ENCODE data around the gene SPRYD3.
"Not testable (repeated sequence)": the region's sequence is repeated elsewhere in the genome, so short reads cannot be mapped to it uniquely, and the experiment has no call there.

The SPRYD3 gene

GRCh38 chr12:53120685-53121525 is 41.7 kb upstream of the SPRYD3 start:
- no peak for DNase-seq (ENCODE audit: low read depth)
- no peak for TF ChIP-seq CTCF (IDR thresholded peaks at IDR 0.05; ENCODE audit: control insufficient read depth, extremely low read depth, insufficient read depth)
- no peak overlapping the region for H3K4me3 ChIP-seq (ENCODE audit: low read depth, low read length)

- H3K4me3 ChIP-seq (ENCODE audit: low read depth, low read length) = no peak overlapping the region
- no peak for DNase-seq (ENCODE audit: low read depth)
- TF ChIP-seq CTCF (IDR thresholded peaks at IDR 0.05; ENCODE audit: control insufficient read depth, extremely low read depth, insufficient read depth) = no peak
Observed at GRCh38 chr12:53118751-53119300, 39.6 kb upstream of the SPRYD3 start.

GRCh38 chr12:53115891-53116648 is 36.9 kb upstream of the SPRYD3 start:
- TF ChIP-seq CTCF (IDR thresholded peaks at IDR 0.05; ENCODE audit: control insufficient read depth, extremely low read depth, insufficient read depth) = no peak
- no peak for DNase-seq (ENCODE audit: low read depth)
- no peak overlapping the region for H3K4me3 ChIP-seq (ENCODE audit: low read depth, low read length)

GRCh38 chr12:53115112-53115890 is 36.1 kb upstream of the SPRYD3 start:
- no peak overlapping the region for H3K4me3 ChIP-seq (ENCODE audit: low read depth, low read length)
- DNase-seq (ENCODE audit: low read depth) = no peak
- no peak for TF ChIP-seq CTCF (IDR thresholded peaks at IDR 0.05; ENCODE audit: control insufficient read depth, extremely low read depth, insufficient read depth)

- no peak for DNase-seq (ENCODE audit: low read depth)
- no peak for TF ChIP-seq CTCF (IDR thresholded peaks at IDR 0.05; ENCODE audit: control insufficient read depth, extremely low read depth, insufficient read depth)
Observed at GRCh38 chr12:53113951-53114350, 34.8 kb upstream of the SPRYD3 start.

GRCh38 chr12:53113136-53113705 is 34.0 kb upstream of the SPRYD3 start:
- no peak overlapping the region for H3K4me3 ChIP-seq (ENCODE audit: low read depth, low read length)
- TF ChIP-seq CTCF (IDR thresholded peaks at IDR 0.05; ENCODE audit: control insufficient read depth, extremely low read depth, insufficient read depth) = no peak
- DNase-seq (ENCODE audit: low read depth) = no peak

More at GRCh38 chr12:53113951-53114350, 34.8 kb upstream of the SPRYD3 start:
- H3K4me3 ChIP-seq (ENCODE audit: low read depth, low read length) = no peak overlapping the region

GRCh38 chr12:53112431-53112830 is 33.2 kb upstream of the SPRYD3 start:
- DNase-seq (ENCODE audit: low read depth); H3K4me3 ChIP-seq (ENCODE audit: low read depth, low read length): not testable (repeated sequence)
